Medulla oblongata (tissue), 1 donor: Measurements from ENCODE around the gene CYB5B.

Source experiments
- DNase-seq: peaks from one replicate; pipeline ENCODE4 v3.0.0-alpha.2; 2015; ENCODE audit errors: extremely low spot score

The CYB5B gene

DNA sequence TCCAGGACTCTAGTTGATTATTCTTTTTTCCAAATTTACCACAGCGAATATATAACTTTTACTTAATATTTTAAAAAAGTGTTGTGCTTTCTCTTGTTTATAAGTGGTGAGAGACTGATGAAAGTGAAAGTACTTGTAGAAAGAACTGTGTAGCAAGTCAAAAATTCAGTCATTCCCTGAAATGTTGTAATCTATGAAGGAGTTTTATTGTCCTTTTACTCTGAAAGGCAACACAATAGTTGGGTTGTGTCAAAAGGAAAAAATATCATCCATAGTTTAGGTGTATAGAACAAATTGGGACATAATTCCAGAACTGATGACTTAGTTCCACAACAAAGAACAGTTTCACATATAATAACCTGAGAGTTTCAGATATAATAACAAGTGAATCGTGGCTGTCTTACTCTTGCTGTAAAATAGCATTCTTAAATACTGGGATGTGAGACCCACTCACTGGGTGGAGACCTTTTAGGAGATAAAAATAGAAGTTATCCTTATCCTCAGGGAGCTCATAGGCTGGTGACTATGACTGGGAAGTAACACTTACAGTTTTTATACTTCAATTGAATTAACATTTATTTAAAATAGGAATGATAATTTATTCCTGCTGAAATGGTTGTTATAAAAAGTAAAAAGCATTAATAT lies 20.6 kb downstream of the CYB5B start:
- peak; percentile 53 for DNase-seq

DNA sequence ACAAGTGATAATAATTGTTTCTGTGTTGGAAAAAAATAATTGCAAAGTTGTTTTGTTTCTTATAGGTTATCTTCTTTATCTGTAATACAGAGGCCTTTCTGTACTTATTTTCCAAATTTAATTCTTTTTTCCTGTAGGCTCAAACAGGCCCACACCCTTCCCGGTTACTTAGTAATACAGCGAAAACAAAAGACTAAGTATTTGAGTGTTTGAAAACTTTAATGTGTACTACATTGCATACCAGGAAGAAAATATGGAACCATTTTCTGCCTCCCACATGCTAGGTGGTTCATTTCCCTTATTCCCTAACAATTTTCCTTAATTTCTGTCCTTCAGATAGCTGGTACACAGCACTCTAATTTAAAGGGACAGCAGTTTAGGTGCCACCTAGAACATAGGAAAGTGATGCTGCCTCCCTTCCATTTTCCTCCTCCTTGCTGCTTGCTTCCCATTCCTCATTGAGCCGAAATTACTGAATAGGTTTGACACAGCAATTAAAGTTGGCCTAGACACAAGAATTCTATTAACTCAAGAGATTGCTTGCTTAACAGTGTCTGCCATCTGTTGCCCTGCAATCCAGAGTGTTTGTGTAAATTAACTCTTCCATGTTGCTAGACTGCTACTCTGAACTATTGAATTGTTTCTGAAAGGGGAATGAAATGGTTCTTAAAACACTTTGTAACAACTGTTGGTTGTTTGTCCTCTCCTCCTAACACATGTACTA lies 24.2 kb downstream of the CYB5B start:
- no peak for DNase-seq

DNA sequence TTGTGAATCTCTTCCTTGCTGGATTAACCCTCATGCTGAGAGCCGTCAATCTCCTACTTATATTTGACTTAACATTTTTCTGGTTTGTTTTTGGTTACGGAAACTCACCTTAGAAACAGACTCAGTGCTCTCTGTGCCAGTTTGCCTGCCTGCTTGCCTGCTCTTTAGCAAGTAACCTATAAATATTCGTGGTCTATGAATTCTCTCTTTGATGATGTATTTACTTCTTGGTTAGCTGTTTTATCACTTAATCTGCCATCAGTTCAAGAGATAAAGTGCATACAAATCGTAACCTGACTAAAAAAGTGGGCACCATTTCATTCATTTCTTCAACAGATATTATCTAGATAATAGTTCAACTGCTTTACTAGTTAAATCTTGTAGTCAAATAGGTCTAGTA lies 26.7 kb downstream of the CYB5B start:
- no peak for DNase-seq

DNA sequence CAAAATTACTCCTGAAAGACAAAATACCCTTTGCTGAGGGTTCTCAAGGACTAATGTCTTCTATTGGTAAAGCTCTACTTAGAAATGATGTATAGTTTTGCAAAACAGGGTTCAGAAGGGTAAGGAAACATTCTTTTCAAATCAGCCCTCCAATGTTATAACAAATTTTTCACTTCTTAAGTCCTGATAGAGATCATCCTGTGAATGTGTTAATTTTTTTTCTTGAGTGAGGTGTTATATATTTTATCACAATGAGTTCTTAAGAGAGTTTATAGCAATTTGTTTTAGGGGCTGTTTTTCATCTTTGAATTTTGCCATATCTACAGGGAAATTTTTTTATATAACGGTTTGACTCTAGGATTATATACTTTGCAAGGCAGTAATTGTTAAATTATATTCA lies 29.5 kb downstream of the CYB5B start:
- no peak for DNase-seq

DNA sequence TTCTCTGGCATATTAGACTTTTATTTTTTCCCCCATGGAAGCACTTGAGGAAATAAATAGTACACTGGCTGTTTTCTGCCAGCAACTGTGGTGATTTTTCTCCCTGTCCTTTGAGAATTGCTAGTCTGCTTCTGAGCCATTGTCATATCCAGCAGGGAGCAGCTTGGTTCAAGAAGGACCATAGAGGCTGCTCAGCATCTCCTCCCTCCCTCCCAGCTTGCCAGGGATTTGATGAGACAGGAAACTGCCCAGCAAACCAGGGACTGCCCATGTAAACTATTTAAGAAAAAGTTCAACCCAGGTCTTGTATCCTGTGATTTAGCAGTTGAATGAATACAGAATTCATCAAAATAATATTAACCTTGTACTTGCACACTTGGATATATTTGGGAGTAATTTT lies 39.5 kb downstream of the CYB5B start:
- DNase-seq, result peak; percentile 82

DNA sequence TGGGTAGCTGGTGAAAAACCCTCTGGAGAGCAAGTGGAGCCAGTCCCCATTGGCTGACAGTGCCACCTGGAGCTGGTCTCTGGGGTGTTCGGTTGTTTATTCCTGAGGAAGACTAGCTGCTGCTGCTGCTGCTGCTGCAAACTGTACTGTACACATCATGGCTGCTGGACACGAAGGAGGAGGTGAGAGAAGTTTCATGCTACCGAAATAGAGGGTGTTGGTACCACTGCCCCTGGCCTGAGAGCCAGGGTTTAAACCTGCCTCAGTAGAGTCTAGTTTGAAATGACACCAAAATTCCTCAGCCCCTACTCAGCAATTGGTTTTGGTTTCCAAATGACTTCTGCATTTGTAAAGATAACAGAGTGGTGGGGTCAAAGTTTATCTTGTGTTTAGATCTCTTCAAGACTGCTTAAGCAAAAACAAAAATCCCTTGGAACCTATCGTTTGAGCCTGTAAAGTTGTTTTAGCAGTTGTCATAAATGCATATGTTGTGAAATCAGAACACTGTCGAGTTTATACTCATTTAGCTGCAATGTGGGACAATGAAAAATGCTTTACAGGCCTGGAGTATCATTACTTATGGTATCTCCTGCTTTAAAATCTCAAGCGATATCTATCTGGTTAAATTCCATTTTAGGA lies 40.8 kb downstream of the CYB5B start:
- peak; percentile 26 for DNase-seq

DNA sequence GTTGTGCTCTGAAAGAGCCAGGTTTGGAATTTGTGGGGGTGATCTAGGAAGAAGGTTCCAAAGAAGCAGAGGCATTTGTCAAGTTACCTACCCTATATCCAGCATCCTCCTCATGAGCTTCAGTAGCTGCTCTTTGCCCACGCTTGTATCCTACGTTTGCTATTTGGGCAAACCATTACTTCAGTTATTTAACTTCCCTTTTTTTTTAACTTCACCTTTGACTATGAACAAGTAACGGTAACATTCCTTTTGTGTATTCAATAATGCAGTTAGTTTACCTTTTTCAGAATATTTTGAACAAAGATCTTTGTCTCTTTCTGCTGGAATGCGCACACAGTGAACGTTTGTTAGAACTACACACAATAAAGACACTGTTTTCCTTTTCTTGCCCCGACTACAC lies 41.5 kb downstream of the CYB5B start:
- DNase-seq, result peak; percentile 56

DNA sequence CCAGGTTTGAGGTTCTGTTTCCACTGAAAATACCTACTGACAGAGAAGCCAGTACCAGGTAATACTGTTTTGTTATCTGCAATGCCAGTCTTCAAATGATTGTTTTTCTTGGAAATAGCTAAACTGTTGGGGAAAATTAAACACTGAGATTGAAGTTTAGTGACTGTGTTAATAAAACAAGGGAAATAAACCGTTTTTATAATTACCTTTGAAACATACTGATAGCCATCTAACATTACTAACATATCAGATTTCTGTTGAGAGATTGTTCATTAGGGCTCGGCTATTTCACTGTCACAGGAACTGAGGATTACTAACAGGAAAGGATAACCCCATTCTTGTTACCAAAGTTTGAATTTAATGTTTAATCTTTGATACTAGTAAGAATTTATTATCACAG lies 42.1 kb downstream of the CYB5B start:
- no peak for DNase-seq

DNA sequence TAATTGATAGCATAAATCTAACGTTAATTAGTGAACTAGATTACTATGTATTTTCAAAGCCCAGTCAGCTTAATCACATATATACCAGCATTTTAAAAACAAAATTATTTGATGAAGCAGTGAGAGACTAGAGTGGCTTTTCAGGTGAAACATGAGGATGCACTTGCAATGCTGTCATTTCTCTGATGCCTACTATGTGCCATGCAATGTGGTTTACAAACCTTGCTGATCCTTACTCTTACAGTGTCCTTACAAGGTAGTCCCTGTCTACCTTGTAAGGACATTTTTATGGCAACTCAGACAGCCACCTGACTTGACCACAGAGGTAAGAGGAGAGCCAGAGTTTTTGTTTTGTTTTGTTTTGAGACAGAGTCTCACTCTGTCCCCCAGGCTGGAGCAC lies 42.7 kb downstream of the CYB5B start:
- DNase-seq, result no peak

DNA sequence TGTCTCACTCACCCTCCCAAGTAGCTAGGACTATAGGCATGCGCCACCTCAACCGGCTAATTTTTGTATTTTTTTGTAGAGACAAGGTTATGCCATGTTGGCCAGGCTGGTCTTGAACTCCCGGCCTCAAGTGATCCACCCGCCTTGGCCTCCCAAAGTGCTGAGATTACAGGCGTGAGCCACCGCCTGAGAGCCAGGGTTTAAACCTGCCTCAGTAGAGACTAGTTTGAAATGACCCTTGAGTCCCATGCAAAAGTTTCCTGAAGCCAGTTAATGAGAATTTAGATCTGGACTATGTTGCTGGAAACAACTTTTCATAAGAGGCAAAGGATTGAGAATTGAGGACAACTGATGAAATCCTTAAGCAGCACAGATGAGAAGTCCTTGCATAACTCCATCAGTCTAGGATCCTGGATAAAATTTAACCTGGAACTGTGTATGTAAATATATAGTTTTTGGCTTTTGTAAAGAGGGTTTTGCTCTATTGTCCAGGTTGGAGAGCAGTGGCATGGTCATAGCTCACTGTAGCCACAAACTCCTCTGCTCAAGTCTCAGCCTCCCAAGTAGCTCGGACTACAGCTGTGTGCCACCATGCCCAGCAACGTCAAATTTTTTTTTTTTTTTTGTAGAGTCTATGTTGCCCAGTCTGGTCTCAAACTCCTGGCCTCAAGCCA lies 43.2 kb downstream of the CYB5B start:
- DNase-seq, result no peak

DNA sequence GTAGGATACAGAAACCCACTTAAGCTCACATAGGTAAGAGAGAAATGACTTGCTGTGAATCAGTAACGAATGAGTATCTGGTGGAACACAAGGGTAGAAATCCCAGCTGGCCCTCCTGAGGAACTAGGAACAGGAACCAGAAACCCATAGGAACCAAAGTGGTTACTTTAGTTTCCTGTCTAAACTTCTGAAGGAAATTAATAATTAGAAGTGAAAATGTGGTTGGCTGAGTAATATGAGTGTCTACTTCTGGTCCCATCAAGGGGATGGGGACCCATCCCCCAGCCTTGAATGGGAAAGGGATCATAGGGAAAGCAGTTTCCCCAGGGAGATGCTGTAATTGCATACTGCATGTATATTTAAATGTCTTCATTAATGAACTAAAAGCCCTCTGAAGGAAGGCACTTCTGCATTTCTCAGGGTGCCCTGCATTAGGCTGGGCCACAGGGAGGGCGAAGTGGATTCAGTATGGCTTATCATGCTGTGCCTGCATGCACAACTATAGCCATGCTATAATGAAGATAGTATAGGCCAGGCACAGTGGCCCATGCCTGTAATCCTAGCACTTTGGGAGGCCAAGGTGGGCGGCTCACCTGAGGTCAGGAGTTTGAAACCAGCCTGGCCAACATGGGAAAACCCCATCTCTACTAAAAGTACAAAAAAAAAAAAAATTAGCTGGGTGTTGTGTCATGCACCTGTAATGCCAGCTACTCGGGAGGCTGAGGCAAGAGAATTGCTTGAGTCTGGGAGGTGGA lies 45.6 kb downstream of the CYB5B start:
- DNase-seq, result no peak

DNA sequence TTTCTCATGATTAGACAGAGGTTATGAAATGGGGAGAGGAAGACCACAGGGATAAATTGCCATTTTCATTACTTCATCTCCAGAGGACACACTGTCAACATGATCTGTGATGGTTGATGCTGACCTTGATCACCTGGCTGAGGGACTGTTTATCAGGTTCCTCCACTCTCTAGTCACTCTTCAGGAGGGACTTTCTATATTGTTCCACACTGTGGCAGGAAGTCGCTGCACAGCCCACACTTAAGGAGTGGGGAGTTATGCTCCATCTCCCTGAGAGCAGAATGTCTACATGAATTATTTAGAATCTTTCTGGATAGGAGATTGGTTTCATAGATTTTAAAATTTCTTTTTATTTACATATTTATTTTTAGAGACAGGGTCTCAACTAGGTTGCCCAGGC lies 46.7 kb downstream of the CYB5B start:
- DNase-seq, result no peak

DNA sequence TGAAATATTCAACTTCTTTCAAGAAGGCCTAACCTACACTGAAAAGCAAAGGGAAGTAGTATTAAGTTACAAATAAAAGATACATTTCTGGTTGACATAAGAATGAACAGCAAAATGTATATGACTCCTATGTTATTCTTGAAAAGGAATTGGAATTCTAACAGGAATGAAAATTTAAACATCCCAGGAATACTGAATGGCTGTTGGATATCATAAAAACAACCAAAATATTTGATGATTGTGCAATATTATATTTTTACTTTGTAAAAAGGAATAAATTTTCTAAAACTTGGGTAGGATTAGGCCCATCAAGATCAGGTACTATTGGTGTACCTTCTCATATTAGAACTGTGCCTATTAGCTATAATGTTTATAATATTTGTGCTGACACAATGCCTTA lies 50.0 kb downstream of the CYB5B start:
- no peak for DNase-seq

DNA sequence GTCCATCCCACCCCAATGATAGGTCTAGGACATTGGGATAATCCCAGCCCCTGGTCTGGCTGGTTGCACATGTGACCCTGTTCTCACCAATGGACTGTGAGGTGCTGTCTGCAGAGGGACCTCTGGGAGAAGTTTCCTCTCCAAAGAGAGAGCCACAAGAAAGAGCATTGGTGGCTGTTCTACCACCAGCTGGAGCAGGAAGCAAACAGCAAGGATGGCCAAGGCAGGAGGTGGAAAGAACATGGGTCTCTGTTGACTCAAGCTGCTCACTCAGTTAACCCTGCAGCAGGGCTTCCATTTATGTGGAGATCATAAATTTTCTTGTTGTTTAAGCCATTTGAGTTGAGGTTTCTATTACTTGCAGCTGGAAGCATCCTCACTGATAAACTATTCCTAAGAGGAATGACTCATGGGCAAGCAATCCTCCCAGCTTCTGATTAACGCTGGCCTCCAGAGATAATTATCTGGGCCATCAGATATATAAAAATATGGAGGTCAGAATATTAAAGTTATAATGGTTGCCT lies 52.6 kb downstream of the CYB5B start:
- no peak for DNase-seq

DNA sequence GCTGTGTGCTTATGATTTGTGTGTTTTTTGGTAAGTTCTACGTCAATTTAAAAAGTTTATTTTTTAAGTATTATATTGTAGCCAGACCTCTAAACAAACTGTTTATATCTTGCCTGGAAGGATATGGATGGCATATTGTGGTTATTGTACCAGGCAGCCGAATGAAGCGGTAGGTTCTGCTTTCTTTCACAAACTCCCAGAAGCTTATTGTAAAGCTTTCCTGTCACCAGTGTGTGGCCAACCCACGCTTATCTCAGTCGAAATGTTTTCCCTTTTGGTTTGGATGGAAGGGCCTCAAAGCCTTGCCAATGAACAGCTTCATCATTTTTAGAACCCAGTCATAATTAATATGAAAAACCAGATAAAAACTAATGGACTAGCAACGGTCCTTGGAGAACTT lies 53.1 kb downstream of the CYB5B start:
- no peak for DNase-seq

DNA sequence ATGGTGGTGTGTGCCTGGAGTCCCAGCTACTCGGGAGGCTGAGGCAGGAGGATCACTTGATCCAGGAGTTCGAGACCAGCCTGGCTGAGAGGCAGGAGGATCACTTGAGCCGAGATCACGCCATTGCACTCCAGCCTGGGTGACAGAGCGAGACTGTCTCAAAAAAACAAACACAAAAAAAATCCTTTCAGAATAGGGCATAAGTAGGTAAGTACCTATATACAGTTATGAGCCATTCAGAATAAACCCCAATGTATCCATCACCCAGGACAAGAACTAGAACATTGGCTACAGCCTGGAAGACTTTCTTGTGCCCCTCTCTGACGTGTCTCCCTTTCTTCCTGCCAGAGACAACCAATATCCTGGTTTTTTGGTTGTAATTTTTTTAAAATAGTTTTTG lies 54.3 kb downstream of the CYB5B start:
- DNase-seq, result no peak

DNA sequence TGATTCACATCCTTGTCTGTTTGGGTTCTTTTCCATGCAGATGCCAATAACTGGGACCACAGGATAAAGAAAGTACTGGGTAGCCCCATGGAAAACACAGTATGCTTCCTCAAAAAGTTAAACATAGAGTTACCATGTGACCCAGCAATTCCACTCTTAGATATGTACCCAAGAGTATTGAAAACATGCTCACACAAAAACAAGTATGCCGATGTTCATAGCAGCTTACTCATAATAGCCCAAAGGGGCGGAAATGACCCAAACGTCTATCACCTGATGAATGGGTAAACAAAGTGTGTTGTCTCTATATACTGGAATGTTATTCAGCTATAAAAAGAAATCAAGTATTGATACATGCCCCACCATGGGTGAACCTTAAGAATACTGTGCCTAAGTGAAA lies 55.4 kb downstream of the CYB5B start:
- no peak for DNase-seq

DNA sequence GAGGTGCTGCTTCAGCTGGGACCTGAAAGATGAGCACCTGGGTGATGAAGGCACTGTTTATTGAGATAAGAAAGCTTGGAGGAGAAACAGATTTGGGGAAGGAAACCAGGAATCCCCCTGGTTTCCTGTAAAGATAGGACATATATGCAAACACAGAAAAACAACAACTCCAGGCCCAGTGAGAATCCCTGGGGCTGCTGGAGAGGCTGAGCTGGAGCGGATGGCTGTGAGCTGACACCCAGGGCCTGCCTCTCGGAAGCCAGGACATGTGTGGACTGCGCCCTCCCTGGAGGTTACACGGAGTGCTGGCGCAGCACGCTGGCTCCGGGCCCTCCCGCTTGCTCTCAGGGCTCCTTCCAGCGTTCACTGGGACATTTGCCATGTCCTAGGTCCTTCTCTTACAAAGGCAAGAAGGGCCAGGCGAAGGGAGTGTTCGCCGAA lies 57.5 kb downstream of the CYB5B start:
- peak; percentile 85 for DNase-seq

DNA sequence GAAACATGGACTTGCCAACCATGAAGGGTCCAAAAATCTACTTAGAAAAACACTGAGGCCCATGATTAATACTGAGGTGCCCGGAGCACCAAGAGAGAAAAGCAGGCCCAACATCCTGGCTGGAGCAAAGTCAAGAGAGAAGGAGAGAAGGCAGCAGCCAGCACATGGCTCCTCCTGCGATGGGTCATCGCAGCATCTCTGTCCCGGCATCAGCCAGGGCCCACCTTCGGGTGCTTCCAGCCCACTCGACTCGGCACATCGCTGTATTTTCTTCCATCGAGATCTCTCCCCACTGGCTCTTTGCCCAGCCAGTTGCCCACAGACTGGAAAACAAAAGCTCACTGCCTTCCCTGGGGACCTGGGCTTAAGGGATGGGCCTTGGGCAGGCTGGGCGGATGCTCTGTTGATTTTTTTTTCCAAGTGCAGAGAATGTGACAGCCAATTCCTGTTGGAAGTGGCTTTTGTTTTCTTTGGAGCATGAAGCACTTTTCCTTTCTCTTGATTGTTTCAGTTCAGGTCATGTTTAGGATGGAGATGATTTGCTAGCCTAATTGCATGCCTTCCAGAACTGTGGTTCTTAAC lies 58.1 kb downstream of the CYB5B start:
- DNase-seq, result peak; percentile 49

DNA sequence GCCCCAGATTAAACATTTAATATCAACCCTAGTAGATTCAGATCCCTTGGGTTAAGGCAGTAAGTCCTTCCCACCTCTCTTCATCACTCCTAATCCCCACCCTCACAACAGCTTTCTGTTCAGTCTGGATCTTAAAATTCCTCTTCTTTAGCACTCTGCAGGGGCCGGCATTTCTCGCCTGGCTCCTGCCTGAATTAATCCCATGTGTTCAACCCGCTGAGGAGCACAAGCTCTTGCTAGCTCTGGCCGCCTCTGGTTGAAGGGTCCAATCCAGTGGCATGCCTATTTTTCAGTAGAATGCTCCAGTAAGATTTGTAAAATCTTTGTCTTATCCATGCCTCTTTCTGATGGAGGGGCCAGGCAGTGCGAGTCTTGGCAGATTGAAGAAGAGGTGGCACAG lies 59.2 kb downstream of the CYB5B start:
- no peak for DNase-seq

DNA sequence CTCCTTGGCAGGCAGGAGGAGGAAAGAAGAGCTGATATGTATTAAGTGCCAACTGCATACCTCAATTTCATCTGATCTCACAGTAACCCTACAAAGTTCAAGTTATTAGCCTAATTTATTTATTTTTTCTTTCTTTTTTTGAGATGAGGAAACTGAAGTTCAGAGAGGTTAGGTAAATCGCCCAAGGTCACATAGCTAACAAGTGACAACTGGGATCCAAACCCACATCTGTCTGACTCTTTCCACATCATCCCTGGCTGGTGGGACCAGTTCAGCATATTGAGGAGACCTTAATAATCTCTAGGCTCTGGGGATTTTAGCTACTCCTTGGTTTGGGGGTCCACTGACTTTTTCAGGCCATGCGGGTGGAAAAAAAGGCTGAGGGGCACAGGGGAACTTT lies 60.9 kb downstream of the CYB5B start:
- no peak for DNase-seq
